ENCODE measurements around the gene FBXL7.

FBXL7 gene

DNA sequence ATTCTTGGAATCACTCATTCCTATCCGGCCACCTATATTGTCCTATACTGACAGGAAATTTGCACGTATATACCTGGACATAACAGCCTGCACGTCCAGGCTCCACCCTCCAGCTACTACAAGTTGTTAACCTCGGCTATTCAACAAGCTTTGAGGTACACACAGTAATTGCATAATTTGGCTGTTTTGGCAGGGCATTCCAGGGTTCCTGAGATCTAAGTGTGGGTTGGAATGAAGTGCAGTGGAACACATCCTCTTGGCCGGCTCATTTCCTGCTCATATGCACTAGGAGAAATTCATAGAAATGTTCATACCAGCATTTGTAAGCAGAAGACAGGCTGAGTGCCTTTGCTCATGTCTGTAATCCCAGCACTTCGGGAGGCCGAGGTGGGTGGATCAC is 222.3 kb downstream of the FBXL7 start:
- TF ChIP-seq, protein P1, sequence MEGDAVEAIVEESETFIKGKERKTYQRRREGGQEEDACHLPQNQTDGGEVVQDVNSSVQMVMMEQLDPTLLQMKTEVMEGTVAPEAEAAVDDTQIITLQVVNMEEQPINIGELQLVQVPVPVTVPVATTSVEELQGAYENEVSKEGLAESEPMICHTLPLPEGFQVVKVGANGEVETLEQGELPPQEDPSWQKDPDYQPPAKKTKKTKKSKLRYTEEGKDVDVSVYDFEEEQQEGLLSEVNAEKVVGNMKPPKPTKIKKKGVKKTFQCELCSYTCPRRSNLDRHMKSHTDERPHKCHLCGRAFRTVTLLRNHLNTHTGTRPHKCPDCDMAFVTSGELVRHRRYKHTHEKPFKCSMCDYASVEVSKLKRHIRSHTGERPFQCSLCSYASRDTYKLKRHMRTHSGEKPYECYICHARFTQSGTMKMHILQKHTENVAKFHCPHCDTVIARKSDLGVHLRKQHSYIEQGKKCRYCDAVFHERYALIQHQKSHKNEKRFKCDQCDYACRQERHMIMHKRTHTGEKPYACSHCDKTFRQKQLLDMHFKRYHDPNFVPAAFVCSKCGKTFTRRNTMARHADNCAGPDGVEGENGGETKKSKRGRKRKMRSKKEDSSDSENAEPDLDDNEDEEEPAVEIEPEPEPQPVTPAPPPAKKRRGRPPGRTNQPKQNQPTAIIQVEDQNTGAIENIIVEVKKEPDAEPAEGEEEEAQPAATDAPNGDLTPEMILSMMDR (IDR thresholded peaks at IDR 0.05; ENCODE audit: low read depth, low read length, poor library complexity, severe bottlenecking): no peak
- TF ChIP-seq EZH2phosphoT487 (IDR thresholded peaks at IDR 0.05; ENCODE audit: borderline replicate concordance, low read length): no peak
- H3K4me1 ChIP-seq (ENCODE audit: control insufficient read depth, low read length): no peaks in the 10 kb centered on the region
- H3K4me3 ChIP-seq (ENCODE audit: low read length): no peak overlapping the region
- H3K36me3 ChIP-seq (ENCODE audit: control insufficient read depth, low read length): no peaks in the 10 kb centered on the region
- no peaks in the 10 kb centered on the region for H3K27me3 ChIP-seq (ENCODE audit: control insufficient read depth, low read length)
- no peak overlapping the region for H3K4me2 ChIP-seq (ENCODE audit: low read length)
- no peaks in the 10 kb centered on the region for H3K79me2 ChIP-seq (ENCODE audit: control insufficient read depth, low read length)
- H3K27ac ChIP-seq (ENCODE audit: low read depth, low read length): no peak overlapping the region
- H3F3A ChIP-seq (ENCODE audit: control insufficient read depth, insufficient read depth): no peaks in the 10 kb centered on the region
- H3K9me3 ChIP-seq (ENCODE audit: control insufficient read depth, insufficient read depth, low read length): no peaks in the 10 kb centered on the region
- no peaks in the 10 kb centered on the region for H3K9me2 ChIP-seq (replicated peaks; ENCODE audit: control insufficient read depth, low read length)
- H4K20me1 ChIP-seq (ENCODE audit: control insufficient read depth, insufficient read depth, low read depth, low read length): no peaks in the 10 kb centered on the region

DNA sequence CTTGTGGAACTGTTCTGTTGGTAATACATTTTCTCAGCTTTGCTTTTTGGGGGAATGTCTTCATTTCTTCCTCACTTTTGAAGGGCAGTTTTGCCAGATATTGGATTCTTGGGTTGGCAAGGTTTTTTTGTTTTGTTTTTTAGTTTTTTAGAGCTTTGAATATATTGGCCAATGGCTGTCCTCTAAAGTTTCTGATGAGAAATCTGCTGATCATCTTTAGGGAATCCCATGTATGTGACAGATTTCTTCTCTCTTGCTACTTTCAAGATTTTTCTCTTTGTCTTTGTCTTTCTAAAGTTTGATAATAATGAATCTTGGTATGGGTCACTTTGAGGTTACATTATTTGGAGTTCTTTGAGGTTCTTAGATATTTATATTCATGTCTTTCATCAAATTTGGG is 227.4 kb downstream of the FBXL7 start:
- H3K4me3 ChIP-seq (ENCODE audit: low read length): no peak overlapping the region
- H3F3A ChIP-seq (ENCODE audit: control insufficient read depth, insufficient read depth): no peaks in the 10 kb centered on the region
- TF ChIP-seq, protein P1 (IDR thresholded peaks at IDR 0.05; ENCODE audit: low read depth, low read length, poor library complexity, severe bottlenecking): no peak
- no peak for TF ChIP-seq EZH2phosphoT487 (IDR thresholded peaks at IDR 0.05; ENCODE audit: borderline replicate concordance, low read length)
- H3K4me2 ChIP-seq (ENCODE audit: low read length): no peak overlapping the region
- H3K79me2 ChIP-seq (ENCODE audit: control insufficient read depth, low read length): no peaks in the 10 kb centered on the region
- no peaks in the 10 kb centered on the region for H3K36me3 ChIP-seq (ENCODE audit: control insufficient read depth, low read length)
- H3K9me2 ChIP-seq (replicated peaks; ENCODE audit: control insufficient read depth, low read length): no peaks in the 10 kb centered on the region
- no peaks in the 10 kb centered on the region for H3K27me3 ChIP-seq (ENCODE audit: control insufficient read depth, low read length)
- H4K20me1 ChIP-seq (ENCODE audit: control insufficient read depth, insufficient read depth, low read depth, low read length): no peaks in the 10 kb centered on the region
- no peaks in the 10 kb centered on the region for H3K9me3 ChIP-seq (ENCODE audit: control insufficient read depth, insufficient read depth, low read length)
- no peak overlapping the region for H3K27ac ChIP-seq (ENCODE audit: low read depth, low read length)
- no peaks in the 10 kb centered on the region for H3K4me1 ChIP-seq (ENCODE audit: control insufficient read depth, low read length)

DNA sequence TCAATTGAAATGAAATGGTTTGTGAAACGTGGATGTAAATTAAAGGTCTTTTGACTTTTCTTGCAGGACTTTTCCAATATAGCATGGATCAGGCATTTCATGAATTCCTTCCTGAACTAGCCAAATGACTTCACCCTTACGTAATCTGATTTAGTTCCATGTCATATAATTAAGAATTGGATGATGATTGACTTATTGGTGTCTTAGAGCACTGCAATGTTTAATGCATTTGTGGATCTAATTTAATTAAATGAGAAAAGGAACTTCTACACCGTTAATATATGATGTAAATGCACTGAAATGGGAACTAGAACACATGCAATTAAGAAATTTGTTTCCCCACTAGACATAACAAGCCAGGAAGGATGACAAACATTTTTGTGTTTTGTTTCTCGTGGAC is 228.8 kb downstream of the FBXL7 start:
- H3K27me3 ChIP-seq (ENCODE audit: control insufficient read depth, low read length): no peaks in the 10 kb centered on the region
- H3K9me3 ChIP-seq (ENCODE audit: control insufficient read depth, insufficient read depth, low read length): no peaks in the 10 kb centered on the region
- H3K4me3 ChIP-seq (ENCODE audit: low read length): no peak overlapping the region
- no peaks in the 10 kb centered on the region for H3K9me2 ChIP-seq (replicated peaks; ENCODE audit: control insufficient read depth, low read length)
- H4K20me1 ChIP-seq (ENCODE audit: control insufficient read depth, insufficient read depth, low read depth, low read length): no peaks in the 10 kb centered on the region
- no peaks in the 10 kb centered on the region for H3K79me2 ChIP-seq (ENCODE audit: control insufficient read depth, low read length)
- no peak overlapping the region for H3K4me2 ChIP-seq (ENCODE audit: low read length)
- no peaks in the 10 kb centered on the region for H3K4me1 ChIP-seq (ENCODE audit: control insufficient read depth, low read length)
- TF ChIP-seq, protein P1 (IDR thresholded peaks at IDR 0.05; ENCODE audit: low read depth, low read length, poor library complexity, severe bottlenecking): no peak
- no peak for TF ChIP-seq EZH2phosphoT487 (IDR thresholded peaks at IDR 0.05; ENCODE audit: borderline replicate concordance, low read length)
- H3K27ac ChIP-seq (ENCODE audit: low read depth, low read length): no peak overlapping the region
- no peaks in the 10 kb centered on the region for H3K36me3 ChIP-seq (ENCODE audit: control insufficient read depth, low read length)
- no peaks in the 10 kb centered on the region for H3F3A ChIP-seq (ENCODE audit: control insufficient read depth, insufficient read depth)

DNA sequence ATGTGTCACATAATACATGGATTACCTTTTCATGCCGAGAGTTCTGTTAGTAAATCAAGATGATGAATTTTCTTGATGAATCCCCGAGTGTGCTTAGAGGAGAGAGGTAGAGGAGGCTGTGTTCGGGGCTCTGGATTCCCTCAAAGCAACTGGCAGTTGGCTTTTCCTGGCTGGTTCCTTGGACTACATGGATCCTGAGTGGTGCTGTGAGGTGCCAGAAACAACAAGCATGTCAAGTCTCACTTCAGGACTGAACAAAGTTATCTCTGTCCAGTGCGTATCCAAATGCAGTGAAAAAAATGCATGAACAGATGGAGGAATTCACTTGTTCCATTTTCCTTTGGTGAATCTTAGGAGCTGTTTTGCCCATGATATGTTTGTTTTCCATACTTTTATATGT is 231.7 kb downstream of the FBXL7 start:
- no peak overlapping the region for H3K27ac ChIP-seq (ENCODE audit: low read depth, low read length)
- no peaks in the 10 kb centered on the region for H3K9me2 ChIP-seq (replicated peaks; ENCODE audit: control insufficient read depth, low read length)
- no peaks in the 10 kb centered on the region for H3K9me3 ChIP-seq (ENCODE audit: control insufficient read depth, insufficient read depth, low read length)
- no peak overlapping the region for H3K4me3 ChIP-seq (ENCODE audit: low read length)
- no peaks in the 10 kb centered on the region for H4K20me1 ChIP-seq (ENCODE audit: control insufficient read depth, insufficient read depth, low read depth, low read length)
- no peaks in the 10 kb centered on the region for H3K27me3 ChIP-seq (ENCODE audit: control insufficient read depth, low read length)
- no peak overlapping the region for H3K4me2 ChIP-seq (ENCODE audit: low read length)
- H3K79me2 ChIP-seq (ENCODE audit: control insufficient read depth, low read length): no peaks in the 10 kb centered on the region
- no peaks in the 10 kb centered on the region for H3K4me1 ChIP-seq (ENCODE audit: control insufficient read depth, low read length)
- H3K36me3 ChIP-seq (ENCODE audit: control insufficient read depth, low read length): no peaks in the 10 kb centered on the region
- no peaks in the 10 kb centered on the region for H3F3A ChIP-seq (ENCODE audit: control insufficient read depth, insufficient read depth)
- TF ChIP-seq, protein P1 (IDR thresholded peaks at IDR 0.05; ENCODE audit: low read depth, low read length, poor library complexity, severe bottlenecking): no peak
- no peak for TF ChIP-seq EZH2phosphoT487 (IDR thresholded peaks at IDR 0.05; ENCODE audit: borderline replicate concordance, low read length)
